Stimulated activated CD4-positive, alpha-beta T cell treated with anti-CD3 and anti-CD28 coated beads, Interleukin-4, amount 100 ng/mL, for 48 hours (primary cell): ENCODE results near the gene ZMAT5.

Experiments used
- DNase-seq, 2 donors: peaks; one replicate each; pipeline ENCODE4 v3.0.0-alpha.2; 2020; ENCODE audit warnings: low read depth in 2 of 2

ZMAT5 gene

GRCh38 chr22:29766632-29767170 lies at the start of gene ZMAT5:
Gene ZMAT5, minus strand, starts transcription at chr22:29767007. Its CDS starts 18,463 bp downstream, at chr22:29748544.
- DNase-seq, result peak; percentile 83 to 92

GRCh38 chr22:29816539-29816938 lies 49.7 kb upstream of the ZMAT5 start:
- no peak for DNase-seq

GRCh38 chr22:29816128-29816527 lies 49.3 kb upstream of the ZMAT5 start:
- DNase-seq, result no peak

- DNase-seq, result no peak
Measured at GRCh38 chr22:29815580-29815979, 48.8 kb upstream of the ZMAT5 start.

GRCh38 chr22:29814003-29814402 lies 47.2 kb upstream of the ZMAT5 start:
- no peak for DNase-seq

GRCh38 chr22:29813563-29813962 lies 46.8 kb upstream of the ZMAT5 start:
- DNase-seq, result no peak

- DNase-seq, result no peak
Measured at GRCh38 chr22:29813126-29813525, 46.3 kb upstream of the ZMAT5 start.

GRCh38 chr22:29811377-29811776 lies 44.6 kb upstream of the ZMAT5 start:
- DNase-seq, result no peak

GRCh38 chr22:29810216-29810615 lies 43.4 kb upstream of the ZMAT5 start:
- DNase-seq, result no peak

- DNase-seq, result no peak
Measured at GRCh38 chr22:29806196-29806595, 39.4 kb upstream of the ZMAT5 start.

- DNase-seq, result no peak
Measured at GRCh38 chr22:29804985-29805384, 38.2 kb upstream of the ZMAT5 start.

GRCh38 chr22:29803190-29803589 lies 36.4 kb upstream of the ZMAT5 start:
- no peak for DNase-seq

- DNase-seq, result no peak
Measured at GRCh38 chr22:29801796-29802195, 35.0 kb upstream of the ZMAT5 start.

GRCh38 chr22:29801153-29801552 lies 34.3 kb upstream of the ZMAT5 start:
- DNase-seq, result no peak

- DNase-seq, result no peak
Measured at GRCh38 chr22:29799217-29799680, 32.4 kb upstream of the ZMAT5 start.

- DNase-seq, result no peak
Measured at GRCh38 chr22:29798801-29799200, 32.0 kb upstream of the ZMAT5 start.

GRCh38 chr22:29798318-29798717 lies 31.5 kb upstream of the ZMAT5 start:
- no peak for DNase-seq

GRCh38 chr22:29797351-29797750 lies 30.5 kb upstream of the ZMAT5 start:
- no peak for DNase-seq

GRCh38 chr22:29795663-29796062 lies 28.9 kb upstream of the ZMAT5 start:
- DNase-seq, result no peak

- no peak for DNase-seq
Measured at GRCh38 chr22:29793396-29793795, 26.6 kb upstream of the ZMAT5 start.

GRCh38 chr22:29790061-29790460 lies 23.3 kb upstream of the ZMAT5 start:
- no peak for DNase-seq

GRCh38 chr22:29788339-29789279 lies 21.8 kb upstream of the ZMAT5 start:
- DNase-seq, result no peak

- no peak for DNase-seq
Measured at GRCh38 chr22:29787371-29787980, 20.7 kb upstream of the ZMAT5 start.
